BLaER1 (cell line): ENCODE results near the gene P2RY10.
"Not testable (repeated sequence)": the region's sequence is repeated elsewhere in the genome, so short reads cannot be mapped to it uniquely, and the experiment has no call there.

Experiments
- H3K27ac ChIP-seq: shearing (Covaris generic); formaldehyde crosslinking; 2 replicates; pipeline ENCODE4 v1.8.1; 2022
- H3K27me3 ChIP-seq: shearing (Covaris generic); formaldehyde crosslinking; 2 replicates; pipeline ENCODE4 v1.8.1; 2022
- H3K36me3 ChIP-seq: shearing (Covaris generic); formaldehyde crosslinking; 2 replicates; pipeline ENCODE4 v1.8.1; 2022
- H3K4me1 ChIP-seq: shearing (Covaris generic); formaldehyde crosslinking; 2 replicates; pipeline ENCODE4 v1.8.1; 2022
- H3K4me2 ChIP-seq: shearing (Covaris generic); formaldehyde crosslinking; 2 replicates; pipeline ENCODE4 v1.8.1; 2022
- H3K4me3 ChIP-seq: shearing (Covaris generic); formaldehyde crosslinking; 2 replicates; pipeline ENCODE4 v1.8.1; 2022
- H3K9ac ChIP-seq: shearing (Covaris generic); formaldehyde crosslinking; 2 replicates; pipeline ENCODE4 v1.8.1; 2022
- H3K9me3 ChIP-seq: shearing (Covaris generic); formaldehyde crosslinking; 2 replicates; pipeline ENCODE4 v1.8.1; 2022
- H4K20me1 ChIP-seq: shearing (Covaris generic); formaldehyde crosslinking; 2 replicates; pipeline ENCODE4 v1.8.1; 2022
- Cebpa-rat ChIP-seq: shearing (Covaris generic); IDR thresholded peaks from 2 replicates; pipeline ENCODE4 v1.8.1; 2022

The P2RY10 gene

DNA sequence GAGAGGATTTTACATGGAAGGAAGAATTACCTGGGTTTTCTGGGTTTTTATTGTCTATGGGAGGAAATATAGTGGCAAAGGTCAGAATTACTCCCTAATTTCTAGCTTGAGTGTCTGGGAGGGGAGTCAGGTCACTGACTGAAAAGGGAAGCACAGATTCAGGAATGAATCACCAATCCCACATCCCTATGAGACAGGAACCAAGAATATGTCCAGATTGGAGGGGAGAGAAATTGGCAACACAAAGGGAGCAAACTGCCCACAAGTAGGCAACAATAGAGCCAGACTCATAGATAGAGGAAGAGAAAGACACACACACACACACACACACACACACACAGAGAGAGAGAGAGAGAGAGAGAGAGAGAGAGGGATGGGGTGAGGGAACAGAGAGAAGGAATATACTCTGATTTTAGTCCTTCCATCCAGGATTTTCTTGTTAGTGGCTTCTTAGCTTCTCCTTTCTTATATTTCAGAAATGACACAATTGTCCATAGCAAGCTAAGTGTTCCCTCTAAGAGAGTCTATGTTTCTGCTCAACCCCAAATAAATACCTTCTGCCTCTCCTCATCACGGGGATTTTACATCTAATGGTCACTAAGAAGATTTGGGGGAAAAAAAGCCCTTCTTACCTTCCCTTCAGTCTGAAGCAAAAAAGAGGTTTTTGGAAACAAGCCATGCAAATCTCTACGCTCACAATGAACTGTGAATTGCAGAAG lies 12.0 kb downstream of the P2RY10 start:
- no peaks in the 10 kb centered on the region for H4K20me1 ChIP-seq
- H3K4me1 ChIP-seq, result no peaks in the 10 kb centered on the region
- no peaks in the 10 kb centered on the region for H3K36me3 ChIP-seq
- no peak overlapping the region for H3K9ac ChIP-seq
- no peak for TF ChIP-seq Cebpa-rat
- H3K27ac ChIP-seq, result no peak overlapping the region
- H3K4me2 ChIP-seq, result no peak overlapping the region
- peaks cover 95% of the 10 kb centered on the region for H3K27me3 ChIP-seq
- H3K9me3 ChIP-seq, result no peaks in the 10 kb centered on the region; the same call in 1 of the 2 replicates
- no peak overlapping the region for H3K4me3 ChIP-seq

DNA sequence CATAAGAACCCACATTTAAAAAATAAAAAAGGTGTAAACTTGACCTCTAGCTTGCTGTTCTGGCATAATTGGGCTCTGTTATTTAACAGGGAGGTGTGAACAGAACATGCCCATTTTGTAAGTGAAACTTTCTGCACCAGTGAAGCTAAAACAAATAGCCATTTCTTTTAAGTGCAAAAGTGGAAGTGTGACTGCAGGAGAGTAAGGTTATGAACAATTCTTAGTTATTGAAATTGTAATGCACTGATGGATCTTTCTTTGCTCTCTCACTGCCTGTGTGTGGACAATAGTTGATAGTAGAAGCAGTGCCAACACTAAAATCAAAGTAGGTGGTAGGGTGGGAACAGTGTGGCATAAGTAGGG lies 12.6 kb downstream of the P2RY10 start:
- no peak for TF ChIP-seq Cebpa-rat
- Histone ChIP-seq H3K9me3 (no peaks in the 10 kb centered on the region; the same call in 1 of the 2 replicates), H3K36me3 (no peaks in the 10 kb centered on the region), H4K20me1 (no peaks in the 10 kb centered on the region), H3K27me3 (peaks cover 93% of the 10 kb centered on the region), H3K4me2 (no peak overlapping the region), H3K9ac (no peak overlapping the region), H3K4me1 (no peaks in the 10 kb centered on the region), H3K4me3 (no peak overlapping the region), H3K27ac (no peak overlapping the region)

DNA sequence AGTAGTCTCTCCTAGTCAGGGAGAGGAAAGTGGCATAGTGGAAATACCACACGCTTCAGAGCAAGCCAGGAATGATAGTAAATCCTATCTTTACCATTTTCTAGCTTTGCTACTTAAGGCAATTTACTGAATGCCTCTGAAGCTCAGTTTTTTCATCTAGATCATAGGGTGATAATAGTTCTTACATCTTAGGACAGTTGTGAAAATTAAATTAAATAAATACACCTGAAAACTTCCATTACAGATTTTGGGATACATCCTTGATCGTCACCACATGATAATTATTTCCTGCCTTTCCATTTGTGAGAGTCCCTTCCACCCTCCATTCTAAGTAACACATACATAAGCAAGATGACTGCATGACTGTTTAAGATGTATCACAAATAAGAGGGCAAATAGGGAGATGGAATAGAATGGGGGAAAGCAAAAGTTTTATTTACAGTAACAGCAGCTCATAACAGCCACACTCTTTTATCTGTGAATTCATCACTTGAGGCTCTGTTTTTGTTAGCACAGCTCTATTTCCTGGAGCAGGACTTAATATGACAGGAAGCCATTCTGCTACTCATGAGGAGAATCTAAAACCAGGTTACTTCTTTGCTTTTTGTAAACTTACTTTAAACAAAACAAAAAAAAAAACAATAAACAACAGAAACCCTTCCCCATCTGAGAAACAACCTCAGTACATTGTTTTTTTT lies 13.4 kb downstream of the P2RY10 start:
- TF ChIP-seq Cebpa-rat, result no peak
- H3K27me3 ChIP-seq, result peaks cover 91% of the 10 kb centered on the region
- H3K4me1 ChIP-seq, result no peaks in the 10 kb centered on the region
- no peak overlapping the region for H3K27ac ChIP-seq
- no peak overlapping the region for H3K4me3 ChIP-seq
- H3K9ac ChIP-seq, result no peak overlapping the region
- no peaks in the 10 kb centered on the region; the same call in 1 of the 2 replicates for H3K9me3 ChIP-seq
- H3K36me3 ChIP-seq, result no peaks in the 10 kb centered on the region
- no peaks in the 10 kb centered on the region for H4K20me1 ChIP-seq
- H3K4me2 ChIP-seq, result no peak overlapping the region

DNA sequence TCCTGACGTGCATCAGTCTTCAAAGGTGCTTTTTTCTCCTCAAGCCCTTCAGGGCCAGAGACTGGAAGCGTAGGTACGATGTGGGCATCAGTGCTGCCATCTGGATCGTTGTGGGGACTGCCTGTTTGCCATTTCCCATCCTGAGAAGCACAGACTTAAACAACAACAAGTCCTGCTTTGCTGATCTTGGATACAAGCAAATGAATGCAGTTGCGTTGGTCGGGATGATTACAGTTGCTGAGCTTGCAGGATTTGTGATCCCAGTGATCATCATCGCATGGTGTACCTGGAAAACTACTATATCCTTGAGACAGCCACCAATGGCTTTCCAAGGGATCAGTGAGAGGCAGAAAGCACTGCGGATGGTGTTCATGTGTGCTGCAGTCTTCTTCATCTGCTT lies 15.7 kb downstream of the P2RY10 start:
- Histone ChIP-seq H3K4me1 (no peaks in the 10 kb centered on the region), H3K9ac (no peak overlapping the region), H3K27me3 (peaks cover 83% of the 10 kb centered on the region), H3K36me3 (no peaks in the 10 kb centered on the region), H3K4me3 (no peak overlapping the region), H3K4me2 (no peak overlapping the region), H3K27ac (no peak overlapping the region), H3K9me3 (no peaks in the 10 kb centered on the region; the same call in 1 of the 2 replicates), H4K20me1 (no peaks in the 10 kb centered on the region)
- TF ChIP-seq Cebpa-rat, result no peak

DNA sequence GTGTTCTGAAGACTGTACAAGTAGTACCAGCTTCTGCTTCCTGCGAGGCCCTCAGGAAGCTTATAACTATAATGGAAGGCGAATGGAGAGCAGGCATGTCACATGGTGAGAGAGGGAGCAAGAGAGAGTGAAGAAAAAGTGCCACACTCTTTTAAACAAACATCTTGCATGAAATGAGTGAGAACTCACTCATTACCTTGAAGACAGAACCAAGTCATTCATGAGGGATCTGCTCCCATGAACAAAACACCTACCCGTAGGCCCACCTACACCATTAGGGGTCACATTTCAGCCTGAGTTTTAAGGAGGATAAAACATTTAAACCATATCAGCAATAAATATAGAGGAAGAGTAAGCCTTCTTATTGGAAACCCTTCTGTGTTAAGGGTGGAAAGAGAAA lies 19.4 kb downstream of the P2RY10 start:
- Histone ChIP-seq H3K36me3 (no peaks in the 10 kb centered on the region), H3K4me3 (no peak overlapping the region), H3K4me1 (no peaks in the 10 kb centered on the region), H3K4me2 (no peak overlapping the region), H3K9me3 (peaks cover 16% of the 10 kb centered on the region), H3K9ac (no peak overlapping the region), H3K27me3 (peaks cover 55% of the 10 kb centered on the region), H4K20me1 (no peaks in the 10 kb centered on the region), H3K27ac (no peak overlapping the region)
- no peak for TF ChIP-seq Cebpa-rat

DNA sequence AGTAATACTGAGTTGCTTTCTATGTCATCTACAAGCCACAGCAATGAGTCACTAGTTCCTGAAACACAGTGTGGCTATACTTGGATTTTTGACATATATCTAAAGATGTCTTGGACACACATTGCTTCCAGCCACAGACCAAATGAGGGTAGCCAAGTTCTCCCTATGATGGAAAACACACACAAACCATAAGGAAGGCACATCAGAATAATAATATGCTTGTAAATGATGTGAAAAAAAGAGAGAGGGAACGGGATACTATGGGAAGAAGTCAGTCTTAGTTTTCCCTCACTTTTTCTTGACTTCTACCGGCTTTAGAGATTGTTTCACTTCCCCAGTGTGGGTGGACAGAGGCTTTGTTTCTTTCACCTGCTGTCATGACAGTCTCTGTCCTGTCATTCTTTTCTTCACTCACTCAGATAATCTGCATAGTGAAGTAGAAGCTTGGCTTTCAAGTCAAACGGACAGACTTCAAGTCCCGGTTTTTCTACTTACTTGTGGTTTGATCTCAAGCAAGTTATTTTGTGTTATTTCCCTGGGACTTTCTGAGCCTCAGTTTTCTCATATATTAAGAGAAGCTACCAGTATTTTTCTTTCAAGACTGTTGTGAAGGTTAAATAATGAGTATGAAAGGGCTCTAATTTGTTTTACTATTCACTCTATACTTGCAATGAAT lies 34.7 kb downstream of the P2RY10 start:
- Histone ChIP-seq H3K27ac (no peak overlapping the region), H3K9ac (no peak overlapping the region), H3K27me3 (peaks cover 66% of the 10 kb centered on the region), H3K4me1 (no peaks in the 10 kb centered on the region), H4K20me1 (no peaks in the 10 kb centered on the region), H3K4me2 (no peak overlapping the region), H3K36me3 (no peaks in the 10 kb centered on the region), H3K4me3 (no peak overlapping the region), H3K9me3 (no peaks in the 10 kb centered on the region)
- no peak for TF ChIP-seq Cebpa-rat

DNA sequence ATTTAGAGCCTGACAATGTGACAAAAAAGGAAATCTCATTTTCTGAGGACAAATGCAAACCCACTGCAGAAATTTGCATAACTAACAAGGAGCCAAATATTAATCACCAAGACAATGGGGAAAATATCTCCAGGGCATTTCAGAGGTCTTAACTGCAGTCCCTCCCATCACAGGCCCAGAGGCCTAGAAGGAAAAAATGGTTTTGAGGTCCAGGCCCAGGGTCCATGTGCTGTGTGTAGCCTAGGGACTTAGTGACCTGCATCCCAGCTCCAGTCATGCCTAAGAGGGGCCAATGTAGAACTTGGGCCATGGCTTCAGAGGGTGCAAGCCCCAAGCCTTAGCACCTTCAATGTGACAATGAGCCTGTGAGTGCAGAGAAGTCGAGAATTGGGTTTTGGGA lies 44.2 kb downstream of the P2RY10 start:
- Histone ChIP-seq H3K9ac (no peak overlapping the region), H3K4me2 (no peak overlapping the region), H3K9me3 (peaks cover 21% of the 10 kb centered on the region), H3K36me3 (no peaks in the 10 kb centered on the region), H4K20me1 (no peaks in the 10 kb centered on the region), H3K4me1 (no peaks in the 10 kb centered on the region), H3K27me3 (peaks cover 50% of the 10 kb centered on the region), H3K4me3 (no peak overlapping the region), H3K27ac (no peak overlapping the region)
- TF ChIP-seq Cebpa-rat, result no peak

DNA sequence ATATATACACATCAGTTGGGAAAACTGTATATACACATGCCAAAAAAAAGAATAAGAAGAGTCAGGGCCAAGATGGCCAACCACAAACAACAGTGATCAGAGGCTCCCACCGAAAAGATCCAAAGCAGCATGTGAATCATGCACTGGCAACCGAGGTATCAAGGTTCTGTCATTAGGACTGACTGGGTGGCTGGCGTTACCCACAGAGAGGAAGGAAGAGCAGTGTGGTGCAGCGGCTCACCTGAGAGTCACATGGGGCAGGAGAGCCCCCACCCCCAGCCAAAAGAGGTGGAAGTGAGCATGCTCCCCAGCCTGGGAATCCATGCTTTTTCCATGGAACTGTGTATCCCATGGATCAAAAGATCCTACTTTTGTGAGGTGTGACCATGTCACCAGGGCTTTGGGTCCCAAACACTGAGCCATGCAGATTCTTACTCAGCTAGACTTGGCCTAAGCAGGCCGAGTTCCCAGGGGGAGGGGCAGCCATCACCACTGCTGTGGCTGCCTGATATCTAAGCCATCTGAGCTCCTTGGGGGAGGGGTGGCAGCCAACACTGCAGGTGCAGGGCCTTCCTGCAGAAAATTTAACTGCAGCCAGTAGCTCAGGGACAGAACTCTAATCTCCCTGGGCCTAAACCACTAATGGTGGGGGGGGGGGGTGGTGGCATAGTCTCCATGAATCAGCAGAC lies 52.8 kb downstream of the P2RY10 start:
- peak overlapping the region; percentile 28 for H3K4me2 ChIP-seq
- no peaks in the 10 kb centered on the region for H3K9me3 ChIP-seq
- no peak overlapping the region for H3K9ac ChIP-seq
- no peaks in the 10 kb centered on the region for H3K36me3 ChIP-seq
- no peak for TF ChIP-seq Cebpa-rat
- H3K4me1 ChIP-seq, result peaks cover 12% of the 10 kb centered on the region
- H4K20me1 ChIP-seq, result no peaks in the 10 kb centered on the region
- no peak overlapping the region for H3K27ac ChIP-seq
- H3K27me3 ChIP-seq, result peaks cover 25% of the 10 kb centered on the region
- H3K4me3 ChIP-seq, result no peak overlapping the region

DNA sequence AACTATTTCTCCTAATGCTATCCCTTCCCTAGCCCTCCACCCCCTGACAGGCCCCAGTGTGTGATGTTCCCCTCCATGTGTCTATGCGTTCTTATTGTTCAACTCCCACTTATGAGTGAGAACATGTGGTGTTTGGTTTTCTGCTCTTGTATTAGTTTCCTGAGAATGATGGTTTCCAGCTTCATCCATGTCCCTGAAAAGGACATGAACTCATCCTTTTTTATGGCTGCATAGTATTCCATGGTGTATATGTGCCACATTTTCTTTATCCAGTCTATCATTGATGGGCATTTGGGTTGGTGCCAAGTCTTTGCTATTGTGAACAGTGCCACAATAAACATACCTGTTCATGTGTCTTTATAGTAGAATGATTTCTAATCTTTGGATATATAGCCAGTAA lies 62.3 kb downstream of the P2RY10 start:
- H3K4me3 ChIP-seq, H3K4me1 ChIP-seq, H3K9ac ChIP-seq, H3K4me2 ChIP-seq, H3K27ac ChIP-seq, H3K36me3 ChIP-seq, H4K20me1 ChIP-seq: not testable (repeated sequence)
- peaks cover 12% of the 10 kb centered on the region; the same call in 1 of the 2 replicates for H3K9me3 ChIP-seq
- H3K27me3 ChIP-seq, result peaks cover 28% of the 10 kb centered on the region
